H1 (cell line): ENCODE data around the gene PCDHB10.
"Not testable (repeated sequence)": the region's sequence is repeated elsewhere in the genome, so short reads cannot be mapped to it uniquely, and the experiment has no call there.

ENCODE experiments used
- CBX5 ChIP-seq: fragments of 300-800, 300-1000 bp; sonication (generic); IDR thresholded peaks from 2 replicates; pipeline ENCODE4 v1.7.1; 2016; ENCODE audit warnings: antibody characterized with exemption, low read length, low read depth
- CTCF ChIP-seq, 3 experiments: IDR thresholded peaks; 1 replicate in 2 of 3; 2 replicates in 1 of 3; pipeline versions ENCODE4 v1.5.1 to v1.6.1; 2011; ENCODE audit warnings: low read length in 3 of 3, mild to moderate bottlenecking in 3 of 3, inconsistent platforms in 2 of 3, low read depth in 1 of 3, moderate library complexity in 1 of 3; ENCODE audit not compliant: insufficient read depth in 1 of 3; ENCODE audit errors: control extremely low read depth in 1 of 3
- EZH2 ChIP-seq: fragments of 200-600 bp; sonication (generic); IDR thresholded peaks from 2 replicates; pipeline ENCODE4 v1.7.1; 2012; ENCODE audit warnings: low read depth, mild to moderate bottlenecking, moderate library complexity, low read length, inconsistent platforms; ENCODE audit not compliant: severe bottlenecking
- JUN ChIP-seq: IDR thresholded peaks from 2 replicates; pipeline ENCODE4 v1.6.1; 2011; ENCODE audit warnings: low read depth, mild to moderate bottlenecking, improper control_type of control experiment, low read length
- JUND ChIP-seq: IDR thresholded peaks from 2 replicates; pipeline ENCODE4 v1.6.1; 2011; ENCODE audit warnings: mild to moderate bottlenecking, improper control_type of control experiment, low read length
- PHF8 ChIP-seq: fragments of 200-600 bp; sonication (generic); conservative IDR thresholded peaks from 2 replicates; pipeline ENCODE4 v1.7.1; 2012; ENCODE audit warnings: low read depth, mild to moderate bottlenecking, inconsistent platforms, low read length, moderate library complexity
- RXRA ChIP-seq: IDR thresholded peaks from 2 replicates; pipeline ENCODE4 v1.6.1; 2011; ENCODE audit warnings: low read depth, mild to moderate bottlenecking, low read length, moderate library complexity; ENCODE audit not compliant: insufficient read depth

DNA sequence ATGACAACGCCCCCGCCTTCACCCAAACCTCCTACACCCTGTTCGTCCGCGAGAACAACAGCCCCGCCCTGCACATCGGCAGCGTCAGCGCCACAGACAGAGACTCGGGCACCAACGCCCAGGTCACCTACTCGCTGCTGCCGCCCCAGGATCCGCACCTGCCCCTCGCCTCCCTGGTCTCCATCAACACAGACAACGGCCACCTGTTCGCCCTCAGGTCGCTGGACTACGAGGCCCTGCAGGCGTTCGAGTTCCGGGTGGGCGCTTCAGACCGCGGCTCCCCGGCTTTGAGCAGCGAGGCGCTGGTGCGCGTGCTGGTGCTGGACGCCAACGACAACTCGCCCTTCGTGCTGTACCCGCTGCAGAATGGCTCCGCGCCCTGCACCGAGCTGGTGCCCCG lies 12.8 kb upstream of the PCDHB10 start:
- not testable (repeated sequence) for TF ChIP-seq CTCF (IDR thresholded peaks at IDR 0.05; ENCODE audit: control extremely low read depth in 1 of 3, insufficient read depth in 1 of 3, low read depth in 1 of 3, low read length in 3 of 3); PHF8; CBX5; JUN; JUND; RXRA; EZH2
